Duodenal mucosa (tissue), 2 donors: ENCODE measurements around the gene SKI.

Source experiments
- H3K27ac ChIP-seq: one replicate; pipeline ENCODE4 v1.7.0; 2013; ENCODE audit warnings: low read depth, low read length
- H3K27me3 ChIP-seq, 2 donors: one replicate each; pipeline ENCODE4 v1.7.0; 2013; ENCODE audit warnings: low read length in 2 of 2, control low read depth in 1 of 2; ENCODE audit not compliant: insufficient read depth in 2 of 2, control insufficient read depth in 1 of 2
- H3K36me3 ChIP-seq, 2 donors: one replicate each; pipeline ENCODE4 v1.7.0; 2013; ENCODE audit warnings: low read length in 2 of 2, control low read depth in 1 of 2; ENCODE audit not compliant: insufficient read depth in 2 of 2, control insufficient read depth in 1 of 2
- H3K4me1 ChIP-seq, 2 donors: one replicate each; pipeline ENCODE4 v1.7.0; 2013; ENCODE audit warnings: low read length in 2 of 2, control low read depth in 1 of 2; ENCODE audit not compliant: insufficient read depth in 2 of 2, control insufficient read depth in 1 of 2
- H3K4me3 ChIP-seq, 2 donors: one replicate each; pipeline ENCODE4 v1.7.0; 2013; ENCODE audit warnings: low read length in 2 of 2, low read depth in 1 of 2
- H3K9ac ChIP-seq, 2 donors: one replicate each; pipeline ENCODE4 v1.7.0; 2013; ENCODE audit warnings: low read length in 2 of 2, low read depth in 1 of 2
- H3K9me3 ChIP-seq, 2 donors: one replicate each; pipeline ENCODE4 v1.7.0; 2013; ENCODE audit warnings: low read length in 2 of 2, control low read depth in 1 of 2; ENCODE audit not compliant: control insufficient read depth in 1 of 2

Gene SKI

DNA sequence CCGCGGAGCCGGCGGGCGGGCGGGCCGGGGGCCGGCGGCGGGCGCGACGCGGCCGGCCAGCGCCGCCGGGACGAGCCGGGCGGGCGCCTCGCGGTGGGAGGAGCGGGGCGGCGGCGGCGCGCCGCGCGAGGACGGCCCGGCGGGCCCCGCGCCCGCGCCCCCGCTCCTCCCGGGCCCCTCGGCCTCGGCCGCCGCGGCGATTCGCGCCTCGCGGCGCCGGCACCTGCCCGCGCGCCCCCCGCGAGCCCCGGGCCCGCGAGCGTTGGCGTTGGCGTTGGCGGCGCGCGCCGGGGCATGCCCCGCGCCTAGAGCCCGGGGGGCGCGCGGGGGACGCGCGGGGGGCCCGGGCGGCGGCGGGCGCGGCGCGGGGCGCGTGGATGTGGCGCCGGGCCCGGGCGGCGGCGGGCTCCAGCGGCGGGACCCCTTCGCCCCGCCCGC is at the start of gene SKI:
SKI (plus strand) TSS at position 163 of the 438 bp plus-strand sequence. CDS start 448 bp downstream, outside the sequence.
- no peaks in the 10 kb centered on the region for H3K36me3 ChIP-seq
- H3K27me3 ChIP-seq: no peaks in the 10 kb centered on the region
- H3K9ac ChIP-seq: peak within 1 kb of the TSS; percentile 74 to 95
- H3K4me1 ChIP-seq: peaks cover 31 to 51% of the 10 kb centered on the region in 2 donors
- no peaks in the 10 kb centered on the region for H3K9me3 ChIP-seq
- peak within 1 kb of the TSS; percentile 83 to 86 for H3K4me3 ChIP-seq
- H3K27ac ChIP-seq: peak within 1 kb of the TSS; percentile 93

DNA sequence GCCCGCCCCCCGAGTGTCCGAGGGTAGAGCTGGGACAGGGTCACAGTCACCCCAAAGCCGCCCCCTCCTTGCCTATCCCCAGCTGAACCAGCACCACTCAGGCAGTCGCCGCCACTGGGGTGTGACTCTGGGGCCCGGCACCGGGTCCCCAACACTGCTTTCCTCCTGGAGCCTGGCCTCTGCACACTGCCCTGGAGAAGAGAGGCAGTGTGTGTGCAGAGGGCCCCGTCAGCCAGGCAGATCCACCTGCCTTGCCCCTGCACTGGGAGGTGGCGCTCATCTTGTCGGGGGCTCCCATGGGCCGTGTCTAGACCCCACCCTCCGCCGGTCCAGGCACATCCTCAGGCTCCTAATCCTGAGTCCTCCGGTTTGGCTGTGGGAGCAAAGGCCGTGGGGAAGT is 49.2 kb upstream of the SKI start:
- H3K4me3 ChIP-seq: no peak overlapping the region
- no peaks in the 10 kb centered on the region for H3K27me3 ChIP-seq
- H3K9me3 ChIP-seq: no peaks in the 10 kb centered on the region
- no peak overlapping the region for H3K9ac ChIP-seq
- H3K4me1 ChIP-seq: no peaks in the 10 kb centered on the region
- H3K36me3 ChIP-seq: peaks cover 11 to 55% of the 10 kb centered on the region in 2 donors
- H3K27ac ChIP-seq: no peak overlapping the region

DNA sequence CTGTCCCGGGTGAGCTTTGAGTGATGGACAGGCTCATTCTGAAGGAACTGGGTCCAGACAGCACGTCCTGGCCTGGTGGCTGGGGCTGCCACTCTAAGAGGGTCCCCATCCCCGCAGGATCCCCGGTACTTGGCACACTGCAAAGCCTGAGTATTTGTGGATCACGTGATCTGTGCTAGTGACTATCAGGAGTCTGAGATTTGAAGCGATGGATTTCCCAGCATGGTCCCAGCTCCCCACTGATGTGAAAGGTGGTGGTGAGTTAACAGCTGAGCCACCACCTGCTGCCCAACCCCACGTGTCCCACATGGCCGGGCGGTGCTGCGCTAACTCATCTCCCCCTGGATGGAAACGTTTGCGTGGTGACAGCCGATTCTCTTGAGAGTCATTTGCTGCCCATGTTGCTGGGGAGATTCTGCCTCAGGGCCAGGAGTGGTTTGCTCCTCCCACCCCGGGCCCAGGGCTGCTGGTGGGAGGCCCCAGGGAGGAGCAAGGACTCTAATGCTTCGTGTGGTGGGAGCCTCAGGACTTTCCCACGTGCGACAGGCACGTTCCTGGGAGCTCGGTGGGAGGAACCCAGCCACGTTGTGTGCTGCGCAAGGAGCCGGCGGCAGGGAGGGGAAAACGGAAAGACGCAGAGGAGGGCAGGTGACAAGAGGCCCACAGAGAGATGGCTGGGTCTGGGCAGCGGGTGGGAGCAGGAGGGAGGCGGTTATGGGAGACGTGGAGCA is 48.7 kb upstream of the SKI start:
- H3K4me3 ChIP-seq: no peak overlapping the region
- H3K9me3 ChIP-seq: no peaks in the 10 kb centered on the region
- no peaks in the 10 kb centered on the region for H3K27me3 ChIP-seq
- no peaks in the 10 kb centered on the region for H3K4me1 ChIP-seq
- H3K27ac ChIP-seq: no peak overlapping the region
- H3K36me3 ChIP-seq: peaks cover 11 to 55% of the 10 kb centered on the region in 2 donors
- no peak overlapping the region for H3K9ac ChIP-seq

DNA sequence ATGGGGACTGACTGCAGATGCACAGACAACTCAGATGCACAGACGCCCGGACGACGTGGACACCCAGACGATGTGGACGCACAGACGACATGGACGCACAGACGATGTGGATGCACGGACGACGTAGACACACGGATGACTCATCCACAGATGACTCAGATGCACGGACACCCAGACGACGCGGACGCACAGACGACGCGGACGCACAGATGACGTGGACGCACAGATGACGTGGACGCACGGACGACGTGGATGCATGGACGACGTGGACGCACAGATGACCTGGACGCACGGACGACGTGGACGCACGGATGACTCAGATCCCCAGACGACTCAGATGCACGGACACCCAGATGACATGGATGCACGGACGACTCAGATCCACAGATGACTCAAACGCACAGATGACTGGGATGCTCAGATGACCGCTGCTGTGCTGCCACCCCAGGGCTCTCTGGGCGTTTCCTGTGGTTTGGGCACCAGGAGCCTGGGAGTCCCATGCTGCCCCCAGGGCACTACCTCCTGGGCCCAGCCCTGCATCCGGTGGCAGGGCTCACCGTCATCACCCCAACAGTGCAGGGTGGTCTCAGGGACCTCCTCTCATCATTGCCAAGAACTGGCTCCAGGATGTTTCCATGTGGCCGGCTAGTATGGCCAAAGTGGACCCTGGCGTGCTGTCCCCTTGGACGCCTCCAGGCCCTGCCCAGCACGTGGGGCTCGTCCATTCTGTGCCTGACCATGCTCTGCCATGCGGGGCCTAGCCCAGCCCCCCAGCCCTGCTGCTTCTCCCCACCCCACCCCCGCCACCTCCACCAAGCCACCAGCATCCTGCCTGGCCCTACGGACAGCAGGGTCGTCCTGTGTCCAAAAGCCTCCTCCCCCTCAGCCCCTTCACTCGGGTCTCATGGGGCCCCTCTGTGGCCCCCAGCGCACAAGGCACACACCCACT is 47.5 kb upstream of the SKI start:
- H3K9ac ChIP-seq: no peak overlapping the region
- H3K9me3 ChIP-seq: no peaks in the 10 kb centered on the region
- H3K4me3 ChIP-seq: no peak overlapping the region
- peaks cover 12 to 66% of the 10 kb centered on the region in 2 donors for H3K36me3 ChIP-seq
- H3K27me3 ChIP-seq: no peaks in the 10 kb centered on the region
- H3K4me1 ChIP-seq: no peaks in the 10 kb centered on the region
- no peak overlapping the region for H3K27ac ChIP-seq

DNA sequence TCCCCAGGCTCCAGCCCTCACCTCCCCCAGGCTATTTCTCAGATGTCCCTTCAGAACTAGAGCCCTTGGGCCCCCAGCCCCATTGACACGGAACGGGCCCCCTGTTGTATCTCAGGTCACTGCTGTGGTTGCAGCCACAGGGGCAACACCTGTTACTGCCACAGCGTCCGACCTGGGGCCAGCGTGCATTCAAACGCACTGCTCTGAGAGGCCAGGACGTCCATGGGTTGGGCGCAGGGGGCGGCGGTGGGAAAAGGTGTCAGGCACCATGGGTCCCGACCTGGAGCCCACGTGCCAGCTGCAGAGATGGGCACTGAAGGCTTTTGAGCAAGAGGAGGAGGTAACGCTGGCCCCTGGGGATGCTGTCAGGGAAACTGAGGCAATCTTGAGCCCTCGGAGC is 46.8 kb upstream of the SKI start:
- Histone ChIP-seq H3K4me3 (no peak overlapping the region), H3K36me3 (peaks cover 13 to 67% of the 10 kb centered on the region in 2 donors), H3K9me3 (no peaks in the 10 kb centered on the region), H3K9ac (no peak overlapping the region), H3K27me3 (no peaks in the 10 kb centered on the region), H3K27ac (no peak overlapping the region), H3K4me1 (no peaks in the 10 kb centered on the region)

DNA sequence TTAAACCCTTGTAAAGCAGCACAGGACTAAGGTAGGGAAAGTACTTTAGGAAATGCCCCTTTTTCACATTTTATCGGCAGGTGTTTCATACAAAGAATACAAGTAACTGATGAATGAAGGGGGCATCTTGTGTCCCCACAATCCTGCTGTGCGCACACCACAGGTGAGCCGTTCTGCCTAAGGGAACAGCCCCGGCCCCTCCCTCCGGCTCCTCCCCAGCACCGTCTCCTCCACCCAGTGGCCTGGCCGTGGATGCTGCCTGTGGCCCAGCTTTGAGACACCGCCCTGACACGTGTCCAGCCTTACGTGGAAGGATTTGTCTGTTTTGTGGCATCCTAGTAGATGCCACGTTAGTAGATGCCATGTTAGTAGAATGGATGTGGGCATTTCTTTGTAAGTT is 46.4 kb upstream of the SKI start:
- Histone ChIP-seq H3K27me3 (no peaks in the 10 kb centered on the region), H3K4me1 (no peaks in the 10 kb centered on the region), H3K36me3 (peaks cover 10 to 63% of the 10 kb centered on the region in 2 donors), H3K4me3 (no peak overlapping the region), H3K9ac (no peak overlapping the region), H3K9me3 (no peaks in the 10 kb centered on the region), H3K27ac (no peak overlapping the region)

DNA sequence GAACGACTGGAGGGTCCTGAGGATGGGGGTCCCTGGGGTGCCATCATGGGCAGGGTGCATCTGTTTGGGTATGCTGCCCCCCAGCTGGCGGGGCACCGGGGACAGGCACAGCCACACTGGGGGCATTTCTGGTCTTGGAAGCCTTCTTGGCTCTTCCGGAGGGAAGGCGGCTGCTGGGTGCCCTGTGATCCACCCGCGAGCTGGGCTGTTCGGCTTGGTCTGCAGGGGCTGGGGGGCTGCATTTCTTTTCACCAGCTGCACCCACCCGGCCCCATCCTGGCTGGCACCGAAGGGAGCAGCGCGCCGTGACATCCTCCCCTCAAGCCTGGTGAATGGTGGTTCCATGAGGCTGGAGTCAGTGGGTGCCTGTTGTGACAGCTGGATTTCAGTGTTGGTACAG is 45.7 kb upstream of the SKI start:
- Histone ChIP-seq H3K9me3 (no peaks in the 10 kb centered on the region), H3K9ac (no peak overlapping the region), H3K4me1 (no peaks in the 10 kb centered on the region), H3K4me3 (no peak overlapping the region), H3K27me3 (no peaks in the 10 kb centered on the region), H3K36me3 (peaks cover 8 to 59% of the 10 kb centered on the region in 2 donors), H3K27ac (no peak overlapping the region)

DNA sequence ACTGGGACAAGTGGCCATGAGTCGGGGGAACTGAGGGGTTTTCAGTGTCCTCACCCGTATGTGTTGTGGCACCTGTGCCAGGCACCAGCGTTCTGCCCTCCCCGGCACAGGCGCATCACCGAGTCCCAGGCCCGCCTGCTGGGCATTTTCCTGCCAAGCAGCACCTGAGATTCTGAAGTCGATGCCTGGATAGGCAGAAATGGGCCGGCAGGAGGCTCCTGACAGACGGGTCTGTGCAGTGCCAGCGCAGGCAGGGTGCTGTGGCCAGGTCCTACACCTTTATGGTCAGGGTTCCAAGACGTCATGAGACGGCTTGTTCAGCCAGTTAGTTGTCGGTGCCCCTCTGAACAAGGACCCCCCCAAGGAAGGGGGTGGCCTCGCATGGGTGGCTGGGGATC is 44.2 kb upstream of the SKI start:
- Histone ChIP-seq H3K27me3 (no peaks in the 10 kb centered on the region), H3K27ac (no peak overlapping the region), H3K9ac (no peak overlapping the region), H3K36me3 (peaks cover 8 to 43% of the 10 kb centered on the region in 2 donors), H3K9me3 (no peaks in the 10 kb centered on the region), H3K4me3 (no peak overlapping the region), H3K4me1 (no peaks in the 10 kb centered on the region)

DNA sequence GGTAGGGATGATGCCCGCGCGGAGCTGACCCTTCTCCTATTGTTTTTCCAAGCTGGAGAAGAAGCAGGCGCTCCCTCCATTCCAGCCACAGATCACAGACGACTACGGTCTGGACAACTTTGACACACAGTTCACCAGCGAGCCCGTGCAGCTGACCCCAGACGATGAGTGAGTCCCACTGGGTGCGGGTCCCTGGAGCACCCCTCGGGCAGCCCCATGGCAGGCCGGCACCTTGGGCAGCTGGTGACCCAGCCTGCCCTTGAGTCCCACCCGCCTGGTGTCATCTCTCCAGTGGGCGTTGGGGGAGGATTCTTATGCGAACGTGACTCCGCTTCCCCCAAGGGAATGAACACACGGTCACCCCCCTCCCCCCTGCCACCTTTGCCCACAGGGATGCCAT is 43.6 kb upstream of the SKI start:
- Histone ChIP-seq H3K4me3 (no peak overlapping the region), H3K9me3 (no peaks in the 10 kb centered on the region), H3K4me1 (peaks cover 0 to 4% of the 10 kb centered on the region in 2 donors), H3K27me3 (no peaks in the 10 kb centered on the region), H3K9ac (no peak overlapping the region), H3K27ac (no peak overlapping the region), H3K36me3 (peaks cover 8 to 37% of the 10 kb centered on the region in 2 donors)

DNA sequence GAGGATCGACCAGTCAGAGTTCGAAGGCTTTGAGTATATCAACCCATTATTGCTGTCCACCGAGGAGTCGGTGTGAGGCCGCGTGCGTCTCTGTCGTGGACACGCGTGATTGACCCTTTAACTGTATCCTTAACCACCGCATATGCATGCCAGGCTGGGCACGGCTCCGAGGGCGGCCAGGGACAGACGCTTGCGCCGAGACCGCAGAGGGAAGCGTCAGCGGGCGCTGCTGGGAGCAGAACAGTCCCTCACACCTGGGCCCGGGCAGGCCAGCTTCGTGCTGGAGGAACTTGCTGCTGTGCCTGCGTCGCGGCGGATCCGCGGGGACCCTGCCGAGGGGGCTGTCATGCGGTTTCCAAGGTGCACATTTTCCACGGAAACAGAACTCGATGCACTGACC is 43.2 kb upstream of the SKI start:
- H3K4me1 ChIP-seq: peaks cover 0 to 8% of the 10 kb centered on the region in 2 donors
- H3K27me3 ChIP-seq: no peaks in the 10 kb centered on the region
- peaks cover 8 to 33% of the 10 kb centered on the region in 2 donors for H3K36me3 ChIP-seq
- H3K9ac ChIP-seq: no peak overlapping the region
- no peak overlapping the region for H3K27ac ChIP-seq
- no peaks in the 10 kb centered on the region for H3K9me3 ChIP-seq
- H3K4me3 ChIP-seq: no peak overlapping the region
